Liver (tissue), 9 donors: ENCODE results near the gene TRMT1. TPM values are rescaled to one million over a fixed set of nuclear protein-coding genes. Genes with fewer than 3 reads are reported as not detected.

Experiments
- DNase-seq: peaks from one replicate; pipeline ENCODE4 v3.0.0-alpha.2; 2017; ENCODE audit warnings: low spot score
- H3K27ac ChIP-seq, 2 donors: one replicate each; pipeline ENCODE4 v1.7.0; 2013; ENCODE audit warnings: inconsistent platforms in 2 of 2, low read length in 2 of 2, control low read depth in 1 of 2, low read depth in 1 of 2, mild to moderate bottlenecking in 1 of 2
- H3K27me3 ChIP-seq, 4 donors: one replicate each; pipeline versions ENCODE4 v1.6.1 to v1.7.0; 2013; ENCODE audit warnings: low read length in 3 of 4, inconsistent platforms in 1 of 4, mild to moderate bottlenecking in 1 of 4, moderate library complexity in 1 of 4; ENCODE audit not compliant: control insufficient read depth in 4 of 4, insufficient read depth in 4 of 4
- H3K36me3 ChIP-seq, 4 donors: one replicate each; pipeline versions ENCODE4 v1.6.1 to v1.7.0; 2013; ENCODE audit warnings: low read length in 3 of 4, mild to moderate bottlenecking in 3 of 4, low read depth in 1 of 4, moderate library complexity in 1 of 4; ENCODE audit not compliant: control insufficient read depth in 4 of 4, insufficient read depth in 3 of 4
- H3K4me1 ChIP-seq, 4 donors: one replicate each; pipeline versions ENCODE4 v1.6.1 to v1.7.0; 2013; ENCODE audit warnings: low read length in 3 of 4, mild to moderate bottlenecking in 3 of 4, moderate library complexity in 1 of 4; ENCODE audit not compliant: control insufficient read depth in 4 of 4, insufficient read depth in 4 of 4
- H3K4me3 ChIP-seq, 3 donors: one replicate each; pipeline versions ENCODE4 v1.6.1 to v1.7.0; 2013; ENCODE audit warnings: low read length in 3 of 3, control low read depth in 1 of 3, low read depth in 1 of 3, mild to moderate bottlenecking in 1 of 3
- H3K9ac ChIP-seq, 2 donors: one replicate each; pipeline ENCODE4 v1.7.0; 2013; ENCODE audit warnings: low read length in 2 of 2, mild to moderate bottlenecking in 2 of 2, moderate library complexity in 2 of 2, control low read depth in 1 of 2, low read depth in 1 of 2
- H3K9me3 ChIP-seq, 4 donors: one replicate each; pipeline versions ENCODE4 v1.6.1 to v1.7.0; 2013; ENCODE audit warnings: low read length in 3 of 4; ENCODE audit not compliant: control insufficient read depth in 4 of 4
- ATF3 ChIP-seq: IDR thresholded peaks from 2 replicates; pipeline ENCODE4 v1.6.1; 2016; ENCODE audit warnings: antibody characterized with exemption
- EGR1 ChIP-seq, 2 donors: IDR thresholded peaks; 2 replicates each; pipeline ENCODE4 v1.6.1; 2016 to 2018; ENCODE audit warnings: antibody characterized with exemption in 2 of 2, low read depth in 2 of 2
- FOXA1 ChIP-seq: IDR thresholded peaks from 2 replicates; pipeline ENCODE4 v1.6.1; 2016; ENCODE audit warnings: antibody characterized with exemption
- FOXA2 ChIP-seq: IDR thresholded peaks from 2 replicates; pipeline ENCODE4 v1.6.1; 2016; ENCODE audit warnings: antibody characterized with exemption
- GABPA ChIP-seq, 2 donors: IDR thresholded peaks in 1 of 2; conservative IDR thresholded peaks in 1 of 2; 2 replicates each; pipeline ENCODE4 v1.6.1; 2016; ENCODE audit warnings: antibody characterized with exemption in 2 of 2, mild to moderate bottlenecking in 1 of 2, moderate library complexity in 1 of 2
- HNF4A ChIP-seq, 2 donors: conservative IDR thresholded peaks; 2 replicates each; pipeline ENCODE4 v1.6.1; 2016; ENCODE audit warnings: antibody characterized with exemption in 2 of 2, mild to moderate bottlenecking in 2 of 2
- NR2F2 ChIP-seq: IDR thresholded peaks from 2 replicates; pipeline ENCODE4 v1.6.1; 2016; ENCODE audit warnings: antibody characterized with exemption
- RXRA ChIP-seq, 2 donors: IDR thresholded peaks; 2 replicates each; pipeline ENCODE4 v1.6.1; 2017 to 2018; ENCODE audit warnings: antibody characterized with exemption in 2 of 2, mild to moderate bottlenecking in 1 of 2
- SP1 ChIP-seq: IDR thresholded peaks from 2 replicates; pipeline ENCODE4 v1.6.1; 2018; ENCODE audit warnings: antibody characterized with exemption, mild to moderate bottlenecking
- YY1 ChIP-seq: IDR thresholded peaks from 2 replicates; pipeline ENCODE4 v1.6.1; 2016; ENCODE audit warnings: antibody characterized with exemption, mild to moderate bottlenecking
- WGBS: extraction: QIAGEN DNeasy Blood & Tissue Kit; methylation state at CpG from one replicate; pipeline ENCODE4 v1.1.7; 2013; 5-methylcytosine and 5-hydroxymethylcytosine counted together
- polyA plus RNA-seq, 2 donors: library from polyadenylated mRNA; stranded (reverse) in 1 of 2; unstranded in 1 of 2; fragments of 200-250 nt in 1 of 2; fragments of >200 nt in 1 of 2; fragmentation: Nextera tagmentation in 1 of 2; extraction: Ambion mirVana in 1 of 2; gene quantifications; one replicate each; pipeline versions ENCODE4 v1.2.1 to v1.2.3, GENCODE V29; 2013 to 2015
- total RNA-seq, 2 donors: library from RNA; depleted of rRNA; stranded (reverse); fragments of >200 nt; gene quantifications; one replicate each; pipeline ENCODE4 v1.2.3, GENCODE V29; 2014
- TF ChIP-seq, protein P1 (sequence below): fragments of 150-350 bp; IDR thresholded peaks from 2 replicates; pipeline ENCODE4 v1.5.1; 2017; ENCODE audit warnings: improper control_type of control experiment, low read depth, low read length; ENCODE audit not compliant: missing input control
- TF ChIP-seq, protein P2 (sequence below): IDR thresholded peaks from 2 replicates; pipeline ENCODE4 v1.6.1; 2016; ENCODE audit warnings: antibody characterized with exemption, mild to moderate bottlenecking
- TF ChIP-seq, protein P3 (sequence below): IDR thresholded peaks from 2 replicates; pipeline ENCODE4 v1.6.1; 2016; ENCODE audit warnings: antibody characterized with exemption
- donor health status: healthy.
- donor health status: healthy.
- donor health status: healthy.
- donor health status: healthy.
- donor health status: healthy.

Gene TRMT1
- total and polyA plus RNA-seq, 4 donors = 8.3 to 15.6 (median 11.7) TPM

GRCh38 chr19:13072188-13072908 lies 44.2 kb downstream of the TRMT1 start:
- no peak for DNase-seq
- WGBS = 94% methylated on average over 9 of the region's 9 CpGs
- H3K4me1 ChIP-seq = peaks cover 0 to 7% (median 0%) of the 10 kb centered on the region in 4 donors

More at GRCh38 chr19:13072188-13072908, 44.2 kb downstream of the TRMT1 start:
- H3K36me3 ChIP-seq = peaks cover 0 to 20% (median 2%) of the 10 kb centered on the region in 4 donors
- H3K9me3 ChIP-seq = no peaks in the 10 kb centered on the region
- H3K9ac ChIP-seq = no peak overlapping the region
- no peak overlapping the region for H3K4me3 ChIP-seq
- no peaks in the 10 kb centered on the region for H3K27me3 ChIP-seq
- TF ChIP-seq FOXA1 (no peak), NR2F2 (no peak), FOXA2 (no peak), RXRA (IDR thresholded peaks at IDR 0.05) (no peak), SP1 (no peak), HNF4A (conservative IDR thresholded peaks at IDR 0.05) (no peak), EGR1 (IDR thresholded peaks at IDR 0.05; ENCODE audit: low read depth in 2 of 2) (no peak), ATF3 (no peak), YY1 (no peak), GABPA (IDR thresholded peaks at IDR 0.05 in 1 of 2, conservative IDR thresholded peaks at IDR 0.05 in 1 of 2) (no peak)
- TF ChIP-seq, protein P1, sequence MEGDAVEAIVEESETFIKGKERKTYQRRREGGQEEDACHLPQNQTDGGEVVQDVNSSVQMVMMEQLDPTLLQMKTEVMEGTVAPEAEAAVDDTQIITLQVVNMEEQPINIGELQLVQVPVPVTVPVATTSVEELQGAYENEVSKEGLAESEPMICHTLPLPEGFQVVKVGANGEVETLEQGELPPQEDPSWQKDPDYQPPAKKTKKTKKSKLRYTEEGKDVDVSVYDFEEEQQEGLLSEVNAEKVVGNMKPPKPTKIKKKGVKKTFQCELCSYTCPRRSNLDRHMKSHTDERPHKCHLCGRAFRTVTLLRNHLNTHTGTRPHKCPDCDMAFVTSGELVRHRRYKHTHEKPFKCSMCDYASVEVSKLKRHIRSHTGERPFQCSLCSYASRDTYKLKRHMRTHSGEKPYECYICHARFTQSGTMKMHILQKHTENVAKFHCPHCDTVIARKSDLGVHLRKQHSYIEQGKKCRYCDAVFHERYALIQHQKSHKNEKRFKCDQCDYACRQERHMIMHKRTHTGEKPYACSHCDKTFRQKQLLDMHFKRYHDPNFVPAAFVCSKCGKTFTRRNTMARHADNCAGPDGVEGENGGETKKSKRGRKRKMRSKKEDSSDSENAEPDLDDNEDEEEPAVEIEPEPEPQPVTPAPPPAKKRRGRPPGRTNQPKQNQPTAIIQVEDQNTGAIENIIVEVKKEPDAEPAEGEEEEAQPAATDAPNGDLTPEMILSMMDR = no peak
- TF ChIP-seq, protein P2, sequence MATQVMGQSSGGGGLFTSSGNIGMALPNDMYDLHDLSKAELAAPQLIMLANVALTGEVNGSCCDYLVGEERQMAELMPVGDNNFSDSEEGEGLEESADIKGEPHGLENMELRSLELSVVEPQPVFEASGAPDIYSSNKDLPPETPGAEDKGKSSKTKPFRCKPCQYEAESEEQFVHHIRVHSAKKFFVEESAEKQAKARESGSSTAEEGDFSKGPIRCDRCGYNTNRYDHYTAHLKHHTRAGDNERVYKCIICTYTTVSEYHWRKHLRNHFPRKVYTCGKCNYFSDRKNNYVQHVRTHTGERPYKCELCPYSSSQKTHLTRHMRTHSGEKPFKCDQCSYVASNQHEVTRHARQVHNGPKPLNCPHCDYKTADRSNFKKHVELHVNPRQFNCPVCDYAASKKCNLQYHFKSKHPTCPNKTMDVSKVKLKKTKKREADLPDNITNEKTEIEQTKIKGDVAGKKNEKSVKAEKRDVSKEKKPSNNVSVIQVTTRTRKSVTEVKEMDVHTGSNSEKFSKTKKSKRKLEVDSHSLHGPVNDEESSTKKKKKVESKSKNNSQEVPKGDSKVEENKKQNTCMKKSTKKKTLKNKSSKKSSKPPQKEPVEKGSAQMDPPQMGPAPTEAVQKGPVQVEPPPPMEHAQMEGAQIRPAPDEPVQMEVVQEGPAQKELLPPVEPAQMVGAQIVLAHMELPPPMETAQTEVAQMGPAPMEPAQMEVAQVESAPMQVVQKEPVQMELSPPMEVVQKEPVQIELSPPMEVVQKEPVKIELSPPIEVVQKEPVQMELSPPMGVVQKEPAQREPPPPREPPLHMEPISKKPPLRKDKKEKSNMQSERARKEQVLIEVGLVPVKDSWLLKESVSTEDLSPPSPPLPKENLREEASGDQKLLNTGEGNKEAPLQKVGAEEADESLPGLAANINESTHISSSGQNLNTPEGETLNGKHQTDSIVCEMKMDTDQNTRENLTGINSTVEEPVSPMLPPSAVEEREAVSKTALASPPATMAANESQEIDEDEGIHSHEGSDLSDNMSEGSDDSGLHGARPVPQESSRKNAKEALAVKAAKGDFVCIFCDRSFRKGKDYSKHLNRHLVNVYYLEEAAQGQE = no peak
- TF ChIP-seq, protein P3, sequence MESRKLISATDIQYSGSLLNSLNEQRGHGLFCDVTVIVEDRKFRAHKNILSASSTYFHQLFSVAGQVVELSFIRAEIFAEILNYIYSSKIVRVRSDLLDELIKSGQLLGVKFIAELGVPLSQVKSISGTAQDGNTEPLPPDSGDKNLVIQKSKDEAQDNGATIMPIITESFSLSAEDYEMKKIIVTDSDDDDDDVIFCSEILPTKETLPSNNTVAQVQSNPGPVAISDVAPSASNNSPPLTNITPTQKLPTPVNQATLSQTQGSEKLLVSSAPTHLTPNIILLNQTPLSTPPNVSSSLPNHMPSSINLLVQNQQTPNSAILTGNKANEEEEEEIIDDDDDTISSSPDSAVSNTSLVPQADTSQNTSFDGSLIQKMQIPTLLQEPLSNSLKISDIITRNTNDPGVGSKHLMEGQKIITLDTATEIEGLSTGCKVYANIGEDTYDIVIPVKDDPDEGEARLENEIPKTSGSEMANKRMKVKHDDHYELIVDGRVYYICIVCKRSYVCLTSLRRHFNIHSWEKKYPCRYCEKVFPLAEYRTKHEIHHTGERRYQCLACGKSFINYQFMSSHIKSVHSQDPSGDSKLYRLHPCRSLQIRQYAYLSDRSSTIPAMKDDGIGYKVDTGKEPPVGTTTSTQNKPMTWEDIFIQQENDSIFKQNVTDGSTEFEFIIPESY = no peak
- no peak overlapping the region for H3K27ac ChIP-seq
